ENCODE measurements around the gene CAMTA1.

DNA sequence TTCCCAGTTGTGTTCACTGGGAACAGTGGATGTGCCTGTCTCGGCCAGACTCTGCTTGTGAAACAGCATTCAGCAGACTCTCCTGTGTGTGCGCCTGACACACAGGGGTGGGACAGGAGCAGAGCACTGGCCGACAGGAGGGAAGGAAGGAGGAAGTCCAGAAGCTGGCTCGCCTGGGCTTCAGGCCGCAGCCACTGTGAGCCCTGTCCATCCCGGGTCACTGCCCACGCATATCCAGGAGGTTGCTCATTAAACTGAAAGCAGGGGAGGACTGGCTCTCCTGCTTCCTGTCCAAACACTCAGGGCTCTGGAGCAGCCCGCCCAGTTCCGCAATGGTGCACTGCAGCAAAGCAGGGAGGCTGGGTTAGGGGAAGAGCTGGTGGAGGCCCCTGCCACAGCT lies 767.1 kb downstream of the CAMTA1 start:
- TF ChIP-seq YY1 (tag by site-specific recombination; IDR thresholded peaks at IDR 0.05) = no peak
- TF ChIP-seq ZNF707 (tag by site-specific recombination; IDR thresholded peaks at IDR 0.05) = no peak

Measured in HEK293 (cell line).